HCT116 (cell line): ENCODE measurements around the gene TRDMT1. TPM values are rescaled to one million over a fixed set of nuclear protein-coding genes. Genes with fewer than 3 reads are reported as not detected.

Source experiments
- ATAC-seq: fragments of 200-7000 bp; cut with Tn5 transposase; 2 replicates; pipeline ENCODE4 v1.9.1; 2020; ENCODE audit warnings: mild to moderate bottlenecking, moderate library complexity
- BruUV-seq: library from RNA; stranded (reverse); fragments of 400-500 nt; replicated peaks from 2 replicates; lab custom pipeline; 2021; lab: Mats Ljungman, UMichigan
- CTCF ChIA-PET: fragments of 300-600 bp; sonication (Branson Sonifier 250); formaldehyde crosslinking; loops from one replicate; lab custom pipeline; 2021; ENCODE audit warnings: antibody characterized with exemption; lab: Charles Lee
- POLR2A ChIA-PET: fragments of 300-600, 350-600 bp; sonication (Branson Sonifier 250); formaldehyde crosslinking; loops from one replicate; lab custom pipeline; 2021; ENCODE audit warnings: antibody characterized with exemption; lab: Charles Lee
- RAD21 ChIA-PET, 2 experiments: fragments of 300-600 bp; sonication (Branson Sonifier 250); formaldehyde crosslinking; loops; one replicate each; lab custom pipeline; 2023; ENCODE audit warnings: low total read pairs in 2 of 2; ENCODE audit not compliant: uncharacterized antibody in 2 of 2, unreplicated experiment in 2 of 2, low non-redundant PET in 1 of 2; lab: Charles Lee
- DNase-seq: peaks from one replicate; pipeline ENCODE4 v3.0.0-alpha.2; 2010; ENCODE audit warnings: low read depth, low spot score
- H2AFZ ChIP-seq: fragments of 200-600 bp; shearing (Covaris generic), sonication (generic); 2 replicates; pipeline ENCODE4 v1.6.1; 2017; ENCODE audit warnings: low read depth, mixed run types, mixed read lengths, antibody characterized with exemption, low read length; ENCODE audit not compliant: poor library complexity, severe bottlenecking
- H3K27ac ChIP-seq: 2 replicates; pipeline ENCODE4 v1.5.1; 2012; ENCODE audit warnings: low read depth, low read length
- H3K27me3 ChIP-seq: fragments of 200-600 bp; sonication (generic); 2 replicates; pipeline ENCODE4 v1.6.1; 2016; ENCODE audit warnings: mixed run types, low read length, mixed read lengths; ENCODE audit not compliant: insufficient read depth
- H3K36me3 ChIP-seq, 2 experiments: fragments of 200-500 bp in 1 of 2; fragments of 200-600 bp in 1 of 2; sonication (Bioruptor generic) in 1 of 2; sonication (generic) in 1 of 2; 2 replicates each; pipeline versions ENCODE4 v1.5.1 to v1.6.1; 2014 to 2016; ENCODE audit warnings: low read length in 2 of 2, inconsistent platforms in 1 of 2, mixed read lengths in 1 of 2, mixed run types in 1 of 2; ENCODE audit not compliant: insufficient read depth in 2 of 2, control insufficient read depth in 1 of 2
- H3K4me1 ChIP-seq, 2 experiments: fragments of 200-600 bp in 1 of 2; sonication (generic) in 1 of 2; 2 replicates each; pipeline versions ENCODE4 v1.5.1 to v1.6.1; 2012 to 2017; ENCODE audit warnings: low read length in 2 of 2, inconsistent platforms in 1 of 2, mild to moderate bottlenecking in 1 of 2, mixed read lengths in 1 of 2, mixed run types in 1 of 2, moderate library complexity in 1 of 2; ENCODE audit not compliant: insufficient read depth in 2 of 2, control insufficient read depth in 1 of 2
- H3K4me2 ChIP-seq: fragments of 200-600 bp; sonication (generic); 2 replicates; pipeline ENCODE4 v1.6.1; 2017; ENCODE audit warnings: mixed run types, low read length, mixed read lengths
- H3K4me3 ChIP-seq, 2 experiments: fragments of 200-600 bp in 1 of 2; sonication (generic) in 1 of 2; replicated peaks in 1 of 2; 2 replicates each; pipeline ENCODE4 v1.5.1; 2011 to 2016; ENCODE audit warnings: low read length in 2 of 2, control low read depth in 1 of 2, low read depth in 1 of 2, mild to moderate bottlenecking in 1 of 2, mixed read lengths in 1 of 2, mixed run types in 1 of 2
- H3K79me2 ChIP-seq: fragments of 200-600 bp; sonication (generic); 2 replicates; pipeline ENCODE4 v1.6.1; 2017; ENCODE audit warnings: mild to moderate bottlenecking, mixed run types, low read length, moderate library complexity, mixed read lengths; ENCODE audit not compliant: insufficient read depth
- H3K9ac ChIP-seq: fragments of 200-600 bp; sonication (generic); 2 replicates; pipeline ENCODE4 v1.6.1; 2016; ENCODE audit warnings: low read length, mixed read lengths
- H3K9me2 ChIP-seq: fragments of 200-600 bp; sonication (generic), shearing (Covaris generic); 2 replicates; pipeline ENCODE4 v1.6.1; 2017; ENCODE audit warnings: mixed run types, mild to moderate bottlenecking, moderate library complexity; ENCODE audit not compliant: insufficient read depth
- H3K9me3 ChIP-seq, 2 experiments: fragments of 200-500 bp in 1 of 2; fragments of 200-600 bp in 1 of 2; sonication (Bioruptor generic) in 1 of 2; sonication (generic) in 1 of 2; 2 replicates each; pipeline ENCODE4 v1.6.1; 2014 to 2017; ENCODE audit warnings: low read length in 2 of 2, mixed read lengths in 2 of 2, inconsistent platforms in 1 of 2, low read depth in 1 of 2, mild to moderate bottlenecking in 1 of 2, mixed run types in 1 of 2, moderate library complexity in 1 of 2; ENCODE audit not compliant: control insufficient read depth in 1 of 2, insufficient read depth in 1 of 2
- H4K20me1 ChIP-seq: fragments of 200-600 bp; sonication (generic), shearing (Covaris generic); 2 replicates; pipeline ENCODE4 v1.6.1; 2017; ENCODE audit warnings: mixed run types, mild to moderate bottlenecking, moderate library complexity; ENCODE audit not compliant: insufficient read depth
- ATF3 ChIP-seq: IDR thresholded peaks from 2 replicates; pipeline ENCODE4 v1.6.1; 2012
- CTCF ChIP-seq, 3 experiments: fragments of 200-600 bp in 1 of 3; sonication (generic) in 1 of 3; IDR thresholded peaks in 2 of 3; conservative IDR thresholded peaks in 1 of 3; 2 replicates each; pipeline ENCODE4 v1.5.1; 2012 to 2017; ENCODE audit warnings: low read depth in 2 of 3, low read length in 2 of 3, antibody characterized with exemption in 1 of 3, borderline replicate concordance in 1 of 3, control low read depth in 1 of 3, mild to moderate bottlenecking in 1 of 3, mixed read lengths in 1 of 3, mixed run types in 1 of 3, moderate library complexity in 1 of 3; ENCODE audit not compliant: insufficient read depth in 1 of 3
- EGR1 ChIP-seq: IDR thresholded peaks from 2 replicates; pipeline ENCODE4 v1.6.1; 2012; ENCODE audit warnings: low read depth
- EZH2 ChIP-seq: fragments of 200-600 bp; sonication (generic); IDR thresholded peaks from 2 replicates; pipeline ENCODE4 v1.6.1; 2017; ENCODE audit warnings: antibody characterized with exemption, mixed run types
- EZH2phosphoT487 ChIP-seq: fragments of 200-600 bp; IDR thresholded peaks from 2 replicates; pipeline ENCODE4 v1.6.1; 2018; ENCODE audit warnings: antibody characterized with exemption, borderline replicate concordance
- FOSL1 ChIP-seq: IDR thresholded peaks from 2 replicates; pipeline ENCODE4 v1.6.1; 2012; ENCODE audit warnings: low read depth
- JUND ChIP-seq: IDR thresholded peaks from 2 replicates; pipeline ENCODE4 v1.6.1; 2012
- MAX ChIP-seq: IDR thresholded peaks from 2 replicates; pipeline ENCODE4 v1.6.1; 2012
- POLR2A ChIP-seq: IDR thresholded peaks from 2 replicates; pipeline ENCODE4 v1.7.0; 2011; ENCODE audit warnings: borderline replicate concordance; ENCODE audit not compliant: insufficient read depth, insufficient read length; ENCODE audit errors: extremely low read depth
- POLR2AphosphoS5 ChIP-seq: IDR thresholded peaks from 2 replicates; pipeline ENCODE4 v1.6.1; 2011; ENCODE audit warnings: mild to moderate bottlenecking, low read depth, low read length, moderate library complexity
- RAD21 ChIP-seq: IDR thresholded peaks from 2 replicates; pipeline ENCODE4 v1.6.1; 2012; ENCODE audit warnings: low read depth, mild to moderate bottlenecking
- REST ChIP-seq: IDR thresholded peaks from 2 replicates; pipeline ENCODE4 v1.6.1; 2012; ENCODE audit warnings: low read depth
- SIN3A ChIP-seq: IDR thresholded peaks from 2 replicates; pipeline ENCODE4 v1.6.1; 2012; ENCODE audit warnings: low read depth
- SP1 ChIP-seq: IDR thresholded peaks from 2 replicates; pipeline ENCODE4 v1.6.1; 2012; ENCODE audit warnings: low read depth
- SRF ChIP-seq: IDR thresholded peaks from 2 replicates; pipeline ENCODE4 v1.6.1; 2012; ENCODE audit warnings: low read depth
- TCF7L2 ChIP-seq: IDR thresholded peaks from 2 replicates; pipeline ENCODE4 v1.7.0; 2011; ENCODE audit warnings: borderline replicate concordance, inconsistent platforms; ENCODE audit not compliant: insufficient read depth, insufficient read length; ENCODE audit errors: extremely low read depth
- YY1 ChIP-seq: IDR thresholded peaks from 2 replicates; pipeline ENCODE4 v1.6.1; 2011; ENCODE audit warnings: low read length, low read depth, moderate library complexity, mild to moderate bottlenecking; ENCODE audit not compliant: insufficient replicate concordance; ENCODE audit errors: extremely low read depth
- ZBTB33 ChIP-seq: IDR thresholded peaks from 2 replicates; pipeline ENCODE4 v1.6.1; 2011; ENCODE audit warnings: mild to moderate bottlenecking, low read length, moderate library complexity; ENCODE audit not compliant: insufficient replicate concordance; ENCODE audit errors: extremely low read depth
- ZFX ChIP-seq: fragments of 450-650 bp; IDR thresholded peaks from 2 replicates; pipeline ENCODE4 v1.6.1; 2017
- ZNF274 ChIP-seq: fragments of 200-500 bp; sonication (Bioruptor generic); IDR thresholded peaks from 2 replicates; pipeline ENCODE4 v1.6.1; 2014; ENCODE audit warnings: mild to moderate bottlenecking, low read depth, low read length, inconsistent platforms
- intact Hi-C: fragments of 100-400 bp; cut with micrococcal nuclease; formaldehyde crosslinking; loops from 2 replicates; pipeline ENCODE4 v1.10.0; 2022
- total RNA-seq: library from RNA; stranded (reverse); gene quantifications from one replicate; pipeline ENCODE4 v1.2.1, GENCODE V29; 2021; ENCODE audit not compliant: unreplicated experiment

TRDMT1 gene
- total RNA-seq, 1 experiment from 2014 or later: 8.6 TPM

GRCh38 chr10:17220652-17221100 lies 19.2 kb upstream of the TRDMT1 start:
- ATAC-seq (no peak), DNase-seq (no peak)
- no peaks in the 10 kb centered on the region for H3K79me2 ChIP-seq
- H3K9ac ChIP-seq: no peak overlapping the region
- H3K9me2 ChIP-seq: no peaks in the 10 kb centered on the region
- intact Hi-C loops: no loop called here
- peaks cover 12 to 15% of the 10 kb centered on the region in 2 experiments for H3K4me1 ChIP-seq
- RAD21 ChIA-PET: no interaction called here
- H3K4me3 ChIP-seq: no peak overlapping the region
- no TSS peak for BruUV-seq
- CTCF ChIA-PET: no interaction called here
- peaks cover 21% of the 10 kb centered on the region for H3K27me3 ChIP-seq
- no peak overlapping the region for H2AFZ ChIP-seq
- H4K20me1 ChIP-seq: no peaks in the 10 kb centered on the region
- POLR2A ChIA-PET: interaction anchor here (1.2 kb wide), 1 partner anchor 10 kb away, joined by 3 read pairs; no protein-coding TSS in a partner anchor
- TF ChIP-seq CTCF (IDR thresholded peaks at IDR 0.05 in 2 of 3, conservative IDR thresholded peaks at IDR 0.05 in 1 of 3; ENCODE audit: borderline replicate concordance in 1 of 3, insufficient read depth in 1 of 3, low read depth in 2 of 3, low read length in 2 of 3) (no peak), RAD21 (no peak), FOSL1 (no peak), EZH2phosphoT487 (no peak), SIN3A (no peak), ZBTB33 (no peak), POLR2A (no peak), ATF3 (no peak), SP1 (no peak), SRF (no peak), MAX (no peak), ZFX (no peak), REST (no peak), EZH2 (no peak), TCF7L2 (no peak), ZNF274 (no peak), POLR2AphosphoS5 (no peak), EGR1 (no peak), JUND (no peak), YY1 (no peak)
- no peak overlapping the region for H3K27ac ChIP-seq
- no peak overlapping the region for H3K4me2 ChIP-seq
- H3K9me3 ChIP-seq: no peaks in the 10 kb centered on the region
- H3K36me3 ChIP-seq: no peaks in the 10 kb centered on the region
